Ectodermal cell (in vitro differentiated cells): ENCODE results near the gene ITPRID1.

ENCODE experiments used
- H3K27ac ChIP-seq: 2 replicates; pipeline ENCODE4 v1.7.0; 2013; ENCODE audit warnings: mild to moderate bottlenecking, low read depth, low read length; ENCODE audit not compliant: insufficient read depth, poor library complexity, severe bottlenecking
- H3K27me3 ChIP-seq: 2 replicates; pipeline ENCODE4 v1.7.0; 2013; ENCODE audit warnings: mild to moderate bottlenecking, low read length; ENCODE audit not compliant: insufficient read depth, control insufficient read depth, poor library complexity, severe bottlenecking
- H3K36me3 ChIP-seq: one replicate; pipeline ENCODE4 v1.7.0; 2013; ENCODE audit warnings: low read length; ENCODE audit not compliant: control insufficient read depth, insufficient read depth
- H3K4me1 ChIP-seq: one replicate; pipeline ENCODE4 v1.7.0; 2013; ENCODE audit warnings: low read length; ENCODE audit not compliant: control insufficient read depth, insufficient read depth
- H3K4me3 ChIP-seq: 2 replicates; pipeline ENCODE4 v1.7.0; 2013; ENCODE audit warnings: low read depth, low read length, control low read depth; ENCODE audit not compliant: insufficient read depth
- H3K9me3 ChIP-seq: 2 replicates; pipeline ENCODE4 v1.7.0; 2013; ENCODE audit warnings: mild to moderate bottlenecking, low read length, moderate library complexity; ENCODE audit not compliant: control insufficient read depth
- WGBS, 2 experiments: methylation state at CpG; one replicate each; pipeline ENCODE4 v1.1.7; 2013; ENCODE audit warnings: missing lambda C conversion rate in 2 of 2; 5-methylcytosine and 5-hydroxymethylcytosine counted together

Gene ITPRID1

GRCh38 chr7:31648880-31649279 is 135.0 kb downstream of the ITPRID1 start:
- Histone ChIP-seq H3K27me3 (no peaks in the 10 kb centered on the region), H3K36me3 (no peaks in the 10 kb centered on the region), H3K4me1 (peaks cover 25% of the 10 kb centered on the region), H3K27ac (no peak overlapping the region), H3K9me3 (no peaks in the 10 kb centered on the region), H3K4me3 (no peak overlapping the region)
- WGBS, 2 experiments, result 97 to 99% methylated on average over 3 of the region's 4 CpGs

- Histone ChIP-seq H3K4me1 (peaks cover 20% of the 10 kb centered on the region), H3K27ac (no peak overlapping the region), H3K27me3 (no peaks in the 10 kb centered on the region), H3K9me3 (no peaks in the 10 kb centered on the region), H3K4me3 (no peak overlapping the region), H3K36me3 (no peaks in the 10 kb centered on the region)
- 6 to 10% methylated on average over 7 of the region's 7 CpGs for WGBS, 2 experiments
These were observed 137.6 kb downstream of the ITPRID1 start for GRCh38 chr7:31651234-31652062.

GRCh38 chr7:31652063-31652326 is 138.1 kb downstream of the ITPRID1 start:
- Histone ChIP-seq H3K36me3 (no peaks in the 10 kb centered on the region), H3K4me1 (peaks cover 19% of the 10 kb centered on the region), H3K4me3 (no peak overlapping the region), H3K9me3 (no peaks in the 10 kb centered on the region), H3K27ac (no peak overlapping the region), H3K27me3 (no peaks in the 10 kb centered on the region)

- Histone ChIP-seq H3K27me3 (no peaks in the 10 kb centered on the region), H3K27ac (no peak overlapping the region), H3K9me3 (no peaks in the 10 kb centered on the region), H3K36me3 (no peaks in the 10 kb centered on the region), H3K4me1 (no peaks in the 10 kb centered on the region), H3K4me3 (no peak overlapping the region)
- 68 to 76% methylated on average over 5 of the region's 5 CpGs for WGBS, 2 experiments
These were observed 149.2 kb downstream of the ITPRID1 start for GRCh38 chr7:31663072-31663471.

- no peaks in the 10 kb centered on the region for H3K36me3 ChIP-seq
- H3K4me3 ChIP-seq, result no peak overlapping the region
- no peaks in the 10 kb centered on the region for H3K4me1 ChIP-seq
- H3K27ac ChIP-seq, result no peak overlapping the region
- no peaks in the 10 kb centered on the region for H3K27me3 ChIP-seq
- H3K9me3 ChIP-seq, result no peaks in the 10 kb centered on the region
These were observed 151.0 kb downstream of the ITPRID1 start for GRCh38 chr7:31664890-31665289.

- Histone ChIP-seq H3K4me1 (no peaks in the 10 kb centered on the region), H3K4me3 (no peak overlapping the region), H3K9me3 (no peaks in the 10 kb centered on the region), H3K27me3 (no peaks in the 10 kb centered on the region), H3K36me3 (no peaks in the 10 kb centered on the region), H3K27ac (no peak overlapping the region)
- WGBS, 2 experiments, result 100% methylated on average over 1 of the region's 1 CpG
These were observed 151.7 kb downstream of the ITPRID1 start for GRCh38 chr7:31665546-31665945.

- H3K4me1 ChIP-seq, result no peaks in the 10 kb centered on the region
- H3K9me3 ChIP-seq, result no peaks in the 10 kb centered on the region
- no peak overlapping the region for H3K27ac ChIP-seq
These were observed 155.6 kb downstream of the ITPRID1 start for GRCh38 chr7:31669461-31669860.

GRCh38 chr7:31679574-31680305 is 165.8 kb downstream of the ITPRID1 start:
- H3K9me3 ChIP-seq, result no peaks in the 10 kb centered on the region
- no peaks in the 10 kb centered on the region for H3K36me3 ChIP-seq
- H3K27me3 ChIP-seq, result no peaks in the 10 kb centered on the region
- no peak overlapping the region for H3K4me3 ChIP-seq
- no peak overlapping the region for H3K27ac ChIP-seq
- no peaks in the 10 kb centered on the region for H3K4me1 ChIP-seq
- WGBS, 2 experiments, result 95 to 96% methylated on average over 12 of the region's 12 CpGs

More at GRCh38 chr7:31669461-31669860, 155.6 kb downstream of the ITPRID1 start:
- no peaks in the 10 kb centered on the region for H3K36me3 ChIP-seq
- H3K4me3 ChIP-seq, result no peak overlapping the region
- H3K27me3 ChIP-seq, result no peaks in the 10 kb centered on the region

GRCh38 chr7:31683445-31684225 is 169.7 kb downstream of the ITPRID1 start:
- Histone ChIP-seq H3K27me3 (peaks cover 6% of the 10 kb centered on the region), H3K27ac (no peak overlapping the region), H3K9me3 (no peaks in the 10 kb centered on the region), H3K4me3 (no peak overlapping the region), H3K4me1 (peaks cover 11% of the 10 kb centered on the region), H3K36me3 (no peaks in the 10 kb centered on the region)
- WGBS, 2 experiments, result 89 to 90% methylated on average over 5 of the region's 5 CpGs

- Histone ChIP-seq H3K4me1 (peaks cover 22% of the 10 kb centered on the region), H3K4me3 (no peak within 1 kb of the TSS), H3K27ac (no peak within 1 kb of the TSS), H3K36me3 (no peaks in the 10 kb centered on the region), H3K9me3 (no peaks in the 10 kb centered on the region), H3K27me3 (peaks cover 6% of the 10 kb centered on the region)
- 49 to 53% methylated on average over 14 of the region's 14 CpGs for WGBS, 2 experiments
These were observed 173.3 kb downstream of the ITPRID1 start, which contains the start of gene PPP1R17 for GRCh38 chr7:31687024-31687748. Gene PPP1R17, plus strand, starts transcription at chr7:31687215. Its CDS starts 5,227 bp downstream, at chr7:31692442.
